Measurements from ENCODE around the gene SH3GL3.

Gene SH3GL3

DNA sequence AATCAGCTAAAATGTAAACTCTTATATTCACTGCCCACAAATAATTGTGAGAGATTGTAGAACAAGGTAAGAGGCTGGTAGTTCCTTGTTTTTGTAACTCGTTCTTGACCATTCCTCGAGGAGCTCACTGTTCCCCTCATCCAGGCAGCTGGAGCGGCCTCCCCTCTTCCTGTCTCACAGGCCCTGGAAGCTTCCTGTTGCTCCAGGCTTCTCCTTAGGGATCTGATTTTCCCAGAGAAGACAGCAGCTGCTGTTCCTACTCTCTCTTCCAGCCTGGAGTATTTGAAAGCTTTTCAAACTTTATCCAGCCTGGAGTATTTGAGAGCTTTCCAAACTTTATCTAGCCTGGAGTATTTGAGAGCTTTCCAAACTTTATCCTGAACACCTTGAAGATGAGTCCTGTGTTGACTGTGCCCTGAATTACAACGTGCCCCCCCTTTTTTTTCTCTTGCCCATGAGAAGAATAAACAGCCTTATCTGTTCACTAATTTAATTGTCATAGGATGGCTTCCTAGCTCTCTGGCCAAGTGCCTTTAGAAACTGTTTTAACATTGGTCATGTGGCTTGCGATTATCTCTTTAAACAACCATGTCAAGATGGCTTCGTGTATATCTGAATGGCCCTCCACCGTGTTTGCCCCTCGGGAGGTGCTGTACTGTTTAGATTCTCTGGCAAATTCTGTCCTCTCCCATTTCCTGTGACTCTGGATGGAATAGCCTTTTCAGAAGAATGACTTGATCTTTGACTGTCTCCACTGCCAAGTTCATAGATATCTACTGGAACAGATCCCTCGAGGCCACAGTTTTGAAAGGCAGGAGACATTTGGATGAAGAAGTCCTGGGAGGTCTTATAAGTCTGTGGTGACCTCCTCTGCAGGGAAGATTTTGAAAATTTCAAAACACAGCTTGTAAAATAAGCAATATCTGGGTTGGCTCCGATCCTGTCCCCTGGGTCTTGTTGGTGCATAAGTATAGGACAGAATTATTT lies 211.6 kb downstream of the SH3GL3 start:
- TF ChIP-seq ISL1 (CRISPR knock-in tag; IDR thresholded peaks at IDR 0.05), result no peak
- ATAC-seq, result no peak

DNA sequence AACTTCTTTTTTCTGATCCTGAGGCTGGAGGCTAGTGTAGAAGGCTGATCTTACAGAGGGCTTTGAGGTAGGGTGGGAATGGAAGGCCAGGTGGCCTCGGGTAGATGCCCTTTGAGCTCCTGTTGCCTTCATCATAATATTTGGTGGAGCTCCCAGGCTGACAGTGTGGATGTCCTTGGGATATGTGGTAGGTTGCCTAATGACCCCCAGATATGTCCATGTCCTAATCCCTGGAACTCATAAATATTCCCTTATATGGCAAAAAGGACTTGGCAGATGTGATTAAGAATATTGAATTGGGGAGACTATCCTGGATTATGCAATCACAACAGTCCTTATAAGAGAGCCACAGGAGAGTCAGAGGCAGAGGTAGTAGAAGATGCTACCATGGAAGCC lies 212.3 kb downstream of the SH3GL3 start:
- TF ChIP-seq ZFP30 (CRISPR knock-in tag; IDR thresholded peaks at IDR 0.05) (no peak), ZC3H10 (CRISPR knock-in tag; IDR thresholded peaks at IDR 0.05) (no peak), ESRRG (CRISPR knock-in tag; IDR thresholded peaks at IDR 0.05) (no peak), ZFP3 (CRISPR knock-in tag; IDR thresholded peaks at IDR 0.05) (no peak), RARB (CRISPR knock-in tag; IDR thresholded peaks at IDR 0.05) (no peak), ARNTL (CRISPR knock-in tag; IDR thresholded peaks at IDR 0.05; ENCODE audit: borderline replicate concordance, low read depth) (no peak), ZNF8 (CRISPR knock-in tag; IDR thresholded peaks at IDR 0.05) (no peak), CSDC2 (CRISPR knock-in tag; IDR thresholded peaks at IDR 0.05) (no peak), TOX (CRISPR knock-in tag; IDR thresholded peaks at IDR 0.05; ENCODE audit: borderline replicate concordance) (no peak), GLIS3 (CRISPR knock-in tag; IDR thresholded peaks at IDR 0.05) (no peak), SNAI2 (CRISPR knock-in tag; IDR thresholded peaks at IDR 0.05) (no peak), TCF4 (CRISPR knock-in tag; IDR thresholded peaks at IDR 0.05; ENCODE audit: borderline replicate concordance) (no peak)
- TF ChIP-seq, protein P1, sequence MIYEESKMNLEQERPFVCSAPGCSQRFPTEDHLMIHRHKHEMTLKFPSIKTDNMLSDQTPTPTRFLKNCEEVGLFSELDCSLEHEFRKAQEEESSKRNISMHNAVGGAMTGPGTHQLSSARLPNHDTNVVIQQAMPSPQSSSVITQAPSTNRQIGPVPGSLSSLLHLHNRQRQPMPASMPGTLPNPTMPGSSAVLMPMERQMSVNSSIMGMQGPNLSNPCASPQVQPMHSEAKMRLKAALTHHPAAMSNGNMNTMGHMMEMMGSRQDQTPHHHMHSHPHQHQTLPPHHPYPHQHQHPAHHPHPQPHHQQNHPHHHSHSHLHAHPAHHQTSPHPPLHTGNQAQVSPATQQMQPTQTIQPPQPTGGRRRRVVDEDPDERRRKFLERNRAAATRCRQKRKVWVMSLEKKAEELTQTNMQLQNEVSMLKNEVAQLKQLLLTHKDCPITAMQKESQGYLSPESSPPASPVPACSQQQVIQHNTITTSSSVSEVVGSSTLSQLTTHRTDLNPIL (CRISPR knock-in tag; IDR thresholded peaks at IDR 0.05; ENCODE audit: low read depth), result no peak
- TF ChIP-seq, protein P2, sequence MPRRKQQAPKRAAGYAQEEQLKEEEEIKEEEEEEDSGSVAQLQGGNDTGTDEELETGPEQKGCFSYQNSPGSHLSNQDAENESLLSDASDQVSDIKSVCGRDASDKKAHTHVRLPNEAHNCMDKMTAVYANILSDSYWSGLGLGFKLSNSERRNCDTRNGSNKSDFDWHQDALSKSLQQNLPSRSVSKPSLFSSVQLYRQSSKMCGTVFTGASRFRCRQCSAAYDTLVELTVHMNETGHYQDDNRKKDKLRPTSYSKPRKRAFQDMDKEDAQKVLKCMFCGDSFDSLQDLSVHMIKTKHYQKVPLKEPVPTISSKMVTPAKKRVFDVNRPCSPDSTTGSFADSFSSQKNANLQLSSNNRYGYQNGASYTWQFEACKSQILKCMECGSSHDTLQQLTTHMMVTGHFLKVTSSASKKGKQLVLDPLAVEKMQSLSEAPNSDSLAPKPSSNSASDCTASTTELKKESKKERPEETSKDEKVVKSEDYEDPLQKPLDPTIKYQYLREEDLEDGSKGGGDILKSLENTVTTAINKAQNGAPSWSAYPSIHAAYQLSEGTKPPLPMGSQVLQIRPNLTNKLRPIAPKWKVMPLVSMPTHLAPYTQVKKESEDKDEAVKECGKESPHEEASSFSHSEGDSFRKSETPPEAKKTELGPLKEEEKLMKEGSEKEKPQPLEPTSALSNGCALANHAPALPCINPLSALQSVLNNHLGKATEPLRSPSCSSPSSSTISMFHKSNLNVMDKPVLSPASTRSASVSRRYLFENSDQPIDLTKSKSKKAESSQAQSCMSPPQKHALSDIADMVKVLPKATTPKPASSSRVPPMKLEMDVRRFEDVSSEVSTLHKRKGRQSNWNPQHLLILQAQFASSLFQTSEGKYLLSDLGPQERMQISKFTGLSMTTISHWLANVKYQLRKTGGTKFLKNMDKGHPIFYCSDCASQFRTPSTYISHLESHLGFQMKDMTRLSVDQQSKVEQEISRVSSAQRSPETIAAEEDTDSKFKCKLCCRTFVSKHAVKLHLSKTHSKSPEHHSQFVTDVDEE (CRISPR knock-in tag; IDR thresholded peaks at IDR 0.05), result no peak
- no peak for ATAC-seq

DNA sequence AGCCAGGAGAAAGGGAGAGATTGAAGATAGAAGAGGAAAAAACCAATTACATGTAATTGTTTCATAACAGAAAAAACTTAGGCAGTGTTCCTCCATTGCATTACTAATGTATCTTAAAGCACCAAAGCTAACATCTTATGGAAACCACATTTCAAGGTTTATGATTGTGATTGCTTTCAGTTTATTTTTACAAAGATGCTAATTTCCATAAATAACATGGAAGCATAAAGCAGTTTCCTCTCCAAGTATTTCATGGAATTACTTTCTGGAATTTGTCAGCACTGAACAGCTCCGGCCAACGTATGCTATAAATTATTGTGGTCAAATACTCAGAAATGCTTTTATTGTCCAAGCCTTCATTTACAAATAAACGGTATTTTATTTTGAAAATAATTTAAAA lies 218.3 kb downstream of the SH3GL3 start:
- ATAC-seq, result no peak

More for the DNA sequence above, 218.3 kb downstream of the SH3GL3 start:
- TF ChIP-seq ARNTL (CRISPR knock-in tag; IDR thresholded peaks at IDR 0.05; ENCODE audit: borderline replicate concordance, low read depth) (no peak), ZFP30 (CRISPR knock-in tag; IDR thresholded peaks at IDR 0.05) (no peak), CSDC2 (CRISPR knock-in tag; IDR thresholded peaks at IDR 0.05) (no peak), RARB (CRISPR knock-in tag; IDR thresholded peaks at IDR 0.05) (no peak)
- TF ChIP-seq, protein P3, sequence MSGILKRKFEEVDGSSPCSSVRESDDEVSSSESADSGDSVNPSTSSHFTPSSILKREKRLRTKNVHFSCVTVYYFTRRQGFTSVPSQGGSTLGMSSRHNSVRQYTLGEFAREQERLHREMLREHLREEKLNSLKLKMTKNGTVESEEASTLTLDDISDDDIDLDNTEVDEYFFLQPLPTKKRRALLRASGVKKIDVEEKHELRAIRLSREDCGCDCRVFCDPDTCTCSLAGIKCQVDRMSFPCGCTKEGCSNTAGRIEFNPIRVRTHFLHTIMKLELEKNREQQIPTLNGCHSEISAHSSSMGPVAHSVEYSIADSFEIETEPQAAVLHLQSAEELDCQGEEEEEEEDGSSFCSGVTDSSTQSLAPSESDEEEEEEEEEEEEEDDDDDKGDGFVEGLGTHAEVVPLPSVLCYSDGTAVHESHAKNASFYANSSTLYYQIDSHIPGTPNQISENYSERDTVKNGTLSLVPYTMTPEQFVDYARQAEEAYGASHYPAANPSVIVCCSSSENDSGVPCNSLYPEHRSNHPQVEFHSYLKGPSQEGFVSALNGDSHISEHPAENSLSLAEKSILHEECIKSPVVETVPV (CRISPR knock-in tag; IDR thresholded peaks at IDR 0.05), result no peak
- TF ChIP-seq, protein P1 (CRISPR knock-in tag; IDR thresholded peaks at IDR 0.05; ENCODE audit: low read depth), result no peak
